SK-N-MC (cell line): Measurements from ENCODE around the gene DGCR2.

Experiments used
- EZH2 ChIP-seq: fragments of 200-600 bp; sonication (generic); IDR thresholded peaks from one replicate; pipeline ENCODE4 v1.6.1; 2017; ENCODE audit warnings: antibody characterized with exemption
- POLR2AphosphoS5 ChIP-seq: IDR thresholded peaks from 2 replicates; pipeline ENCODE4 v1.6.1; 2012; ENCODE audit warnings: mild to moderate bottlenecking, low read depth, low read length, borderline replicate concordance

DNA sequence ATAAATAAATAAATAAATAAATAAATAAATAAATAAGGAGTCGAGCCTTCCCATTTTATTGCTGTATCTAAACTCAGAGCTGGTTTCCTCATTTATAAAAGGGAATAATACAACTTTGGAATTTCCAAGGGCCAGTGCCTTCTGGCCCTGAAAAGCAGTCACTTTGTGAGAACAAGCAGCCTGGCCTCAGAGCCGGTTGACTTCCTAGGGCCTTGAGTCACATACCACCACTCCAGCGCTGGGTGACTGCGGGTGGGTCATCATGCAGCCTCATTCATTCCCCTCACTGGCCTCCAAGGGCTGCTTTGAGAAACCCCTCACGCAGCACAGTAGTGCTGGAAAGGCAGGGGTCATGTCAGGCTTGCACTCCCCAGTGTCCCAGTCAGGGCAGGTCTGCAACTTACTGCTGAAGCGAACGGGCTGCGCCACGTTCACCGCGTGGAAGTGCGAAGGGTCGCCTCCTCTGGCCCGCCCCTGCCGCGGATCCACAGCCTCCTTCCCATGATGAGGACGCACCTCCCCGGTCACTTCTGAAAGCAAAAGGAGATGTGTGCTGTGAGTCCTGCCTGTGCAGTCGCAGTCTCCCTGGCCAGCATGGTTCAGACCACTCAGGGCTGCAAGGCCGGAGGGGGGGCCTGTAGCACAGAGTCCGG lies 54.4 kb downstream of the DGCR2 start:
- TF ChIP-seq POLR2AphosphoS5 (no peak), EZH2 (no peak)
